Renal cortical epithelial cell (primary cell): ENCODE data around the gene MCU. TPM values are rescaled to one million over a fixed set of nuclear protein-coding genes. Genes with fewer than 3 reads are reported as not detected.
A peak's percentile ranks its signal among the peaks of the same experiment; 100 is the strongest.
"Not testable (repeated sequence)": the region's sequence is repeated elsewhere in the genome, so short reads cannot be mapped to it uniquely, and the experiment has no call there.

ENCODE experiments used
- DNase-seq: peaks from one replicate; pipeline ENCODE4 v3.0.0-alpha.2; 2011; ENCODE audit warnings: low read depth
- total RNA-seq: library from RNA; depleted of rRNA; stranded (reverse); fragments of >200 nt; gene quantifications from 2 replicates; pipeline ENCODE4 v1.2.3, GENCODE V29; 2014

The MCU gene
- total RNA-seq, 1 donor from 2014 or later = 47.2 TPM

GRCh38 chr10:72762042-72762441, 70.1 kb downstream of the MCU start:
- DNase-seq = no peak

- DNase-seq = no peak
Observed at GRCh38 chr10:72763201-72763600, 71.3 kb downstream of the MCU start.

- peak; percentile 95 for DNase-seq
Observed at GRCh38 chr10:72764151-72764550, 72.2 kb downstream of the MCU start.

DNA sequence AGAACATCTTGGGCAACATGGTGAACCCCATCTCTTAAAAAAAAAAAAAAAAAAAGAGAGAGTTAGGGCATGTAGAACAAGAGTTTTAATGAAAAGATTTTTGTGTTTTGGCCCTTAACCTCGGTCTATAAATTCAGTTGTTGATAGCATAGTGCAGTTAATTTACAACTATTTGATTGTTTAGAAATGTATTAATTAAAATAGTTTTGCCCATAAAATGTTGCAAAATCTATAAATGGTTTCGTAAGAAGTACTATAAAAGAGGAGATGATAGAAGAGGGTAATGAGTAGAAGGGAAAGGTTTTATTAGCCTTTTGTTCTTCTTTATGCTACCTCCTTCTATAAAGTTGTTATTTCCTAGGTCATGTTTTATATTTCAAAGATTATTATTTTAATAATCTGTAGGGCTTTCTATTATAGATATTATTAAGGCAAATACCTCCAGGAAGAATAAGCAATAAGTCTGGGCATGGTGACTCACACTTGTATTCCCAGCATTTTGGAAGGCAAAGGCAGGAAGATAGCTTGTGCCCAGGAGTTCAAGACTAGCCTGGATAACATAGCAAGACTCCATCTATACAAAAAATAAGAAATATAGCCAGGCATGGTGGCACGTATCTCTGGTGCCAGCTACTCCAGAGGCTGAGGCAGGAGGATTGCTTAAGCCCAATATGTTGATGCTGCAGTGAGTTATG, 73.3 kb downstream of the MCU start:
- peak; percentile 31 for DNase-seq

DNA sequence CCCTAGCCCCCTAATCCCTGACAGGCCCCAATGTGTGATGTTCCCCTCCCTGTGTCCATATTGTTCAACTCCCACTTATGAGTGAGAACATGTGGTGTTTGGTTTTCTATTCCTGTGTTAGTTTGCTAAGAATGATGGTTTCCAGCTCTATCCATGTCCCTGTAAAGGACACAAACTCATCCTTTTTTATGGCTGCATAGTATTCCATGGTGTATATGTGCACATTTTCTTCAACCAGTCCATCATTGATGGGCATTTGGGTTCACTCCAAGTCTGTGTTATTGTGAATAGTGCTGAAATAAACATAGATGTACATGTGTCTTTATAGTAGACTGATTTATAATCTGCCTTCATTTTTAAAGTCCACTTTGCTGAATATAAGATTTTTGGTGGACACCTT, 79.3 kb downstream of the MCU start:
- not testable (repeated sequence) for DNase-seq

DNA sequence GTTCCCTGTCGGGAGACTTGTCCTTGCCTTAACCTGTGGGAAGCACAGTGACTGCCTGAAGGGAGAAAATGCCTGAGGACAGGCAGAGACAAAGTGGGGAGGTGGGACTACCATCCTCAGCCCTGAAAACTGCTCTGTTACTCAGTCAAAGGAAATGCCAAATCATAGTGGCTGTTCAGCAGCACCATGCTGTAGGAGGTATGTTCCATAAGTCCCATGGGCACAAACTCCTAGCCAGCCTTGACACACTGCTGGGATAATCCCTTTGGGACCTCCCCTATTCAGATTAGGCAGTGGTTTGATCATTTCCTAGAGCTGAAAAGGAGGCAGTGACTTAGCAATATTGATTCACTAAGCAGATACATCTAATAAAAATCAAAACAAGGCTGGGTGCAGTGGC, 80.1 kb downstream of the MCU start:
- no peak for DNase-seq

DNA sequence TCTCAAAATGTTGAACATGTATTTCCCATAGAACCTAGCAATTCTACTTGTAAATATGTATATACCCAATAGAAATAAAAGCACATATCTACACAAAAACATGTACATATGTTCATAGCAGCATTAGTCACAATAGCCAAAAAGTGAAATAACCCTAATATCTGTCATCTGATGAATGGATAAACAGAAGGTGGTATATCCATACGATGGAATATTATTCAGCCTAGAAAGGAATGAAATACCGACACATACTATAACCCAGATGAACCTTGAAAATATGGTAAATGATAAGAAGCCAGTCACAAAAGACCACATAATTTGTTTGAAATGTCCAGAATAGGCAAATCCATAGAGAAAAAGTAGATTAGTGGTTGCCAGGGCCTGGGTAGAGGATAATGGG, 87.9 kb downstream of the MCU start:
- DNase-seq = no peak

DNA sequence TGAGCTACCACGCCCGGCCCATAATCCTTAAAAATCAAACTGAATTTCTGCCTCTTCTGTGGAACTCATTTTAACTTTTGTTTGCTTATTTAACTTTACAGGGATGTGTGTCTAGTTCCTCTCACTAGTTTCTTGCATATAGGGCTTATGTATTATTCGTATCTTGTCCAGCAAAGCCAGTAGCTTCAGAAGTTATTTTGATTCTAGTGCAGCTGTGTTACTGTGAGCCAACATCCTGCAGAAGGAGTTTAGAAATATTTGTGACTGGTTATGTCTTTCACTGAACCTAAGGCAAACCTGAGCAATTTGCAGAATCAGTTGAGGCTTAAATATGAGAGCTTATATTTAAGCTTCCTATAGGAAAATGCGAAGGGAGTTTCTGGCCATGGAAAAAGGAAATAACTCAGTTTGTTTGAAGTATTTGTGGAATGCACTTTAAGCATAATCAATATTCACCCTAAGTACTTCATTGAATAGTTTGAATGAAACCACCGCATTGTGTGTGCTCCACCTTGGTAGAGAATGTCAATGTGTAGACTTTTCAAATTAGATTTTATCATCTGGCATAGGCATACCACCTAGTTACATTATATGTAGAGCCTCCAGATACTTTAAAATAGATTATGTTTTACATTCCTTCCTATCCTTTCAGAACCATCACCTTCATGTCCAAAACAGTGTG, 90.8 kb downstream of the MCU start:
- no peak for DNase-seq

DNA sequence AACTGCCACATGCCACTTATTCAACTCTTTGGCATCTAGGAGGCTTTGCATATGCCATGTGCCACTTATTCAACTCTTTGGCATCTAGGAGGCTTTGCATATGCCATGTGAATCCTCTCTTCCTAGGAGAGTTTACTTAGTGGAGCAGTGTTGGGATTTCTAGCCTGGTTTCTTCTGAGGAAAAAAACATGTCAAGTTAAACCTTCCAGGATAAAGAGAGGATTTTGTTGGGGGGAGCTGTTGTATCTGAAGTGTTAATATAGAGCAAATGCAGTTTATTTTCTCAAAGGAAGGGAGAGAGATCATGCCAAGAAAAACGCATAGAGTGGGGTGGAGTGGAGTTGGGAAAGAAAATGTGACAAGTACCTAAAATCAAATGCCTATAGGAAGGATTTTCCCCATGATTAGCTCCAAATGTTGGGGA, 91.5 kb downstream of the MCU start:
- DNase-seq = peak; percentile 34

DNA sequence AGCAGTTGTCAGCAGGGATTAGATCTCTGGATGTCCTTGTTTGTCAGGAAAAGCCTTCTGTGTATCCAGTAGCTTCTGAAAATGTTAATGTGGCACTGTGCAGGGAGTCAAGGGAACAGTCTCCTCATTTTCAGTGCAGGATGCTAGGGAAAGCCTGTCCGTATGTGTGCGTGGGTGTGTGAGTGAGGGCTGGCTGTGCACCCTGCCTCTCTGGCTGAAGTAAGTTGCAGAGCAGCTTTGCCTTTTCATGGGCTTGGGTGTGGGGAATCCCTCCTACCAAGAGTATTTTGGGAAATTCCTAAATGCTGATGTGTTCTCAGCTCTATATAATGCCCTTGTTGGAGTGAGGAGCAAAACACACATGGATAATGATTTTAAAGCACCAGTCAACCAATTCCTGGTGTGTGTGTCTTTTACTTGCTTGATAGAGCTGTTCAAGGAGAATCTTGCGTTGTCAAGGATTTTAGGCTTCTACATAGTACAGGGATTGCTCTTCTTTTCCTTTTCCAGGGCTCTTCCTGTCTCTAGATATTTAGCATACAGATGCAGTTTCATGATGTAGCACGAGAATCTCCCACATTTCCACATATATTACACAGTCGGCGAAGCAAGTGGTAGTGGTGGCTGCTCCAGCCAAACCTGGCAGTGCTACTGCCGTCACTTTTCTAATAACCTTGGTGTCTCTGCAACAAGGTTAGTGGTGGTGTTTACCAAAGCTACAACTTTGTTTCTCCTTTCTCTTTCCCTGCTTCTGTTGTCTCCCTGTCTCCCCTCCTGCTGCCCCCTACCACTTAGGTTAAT, 92.8 kb downstream of the MCU start:
- DNase-seq = peak; percentile 57

- DNase-seq = no peak
Observed at GRCh38 chr10:72785409-72785808, 93.5 kb downstream of the MCU start.

- DNase-seq = no peak
Observed at GRCh38 chr10:72790216-72790990, 98.5 kb downstream of the MCU start.

GRCh38 chr10:72792288-72792687, 100.3 kb downstream of the MCU start:
- DNase-seq = no peak

GRCh38 chr10:72793752-72794151, 101.8 kb downstream of the MCU start:
- DNase-seq = no peak

DNA sequence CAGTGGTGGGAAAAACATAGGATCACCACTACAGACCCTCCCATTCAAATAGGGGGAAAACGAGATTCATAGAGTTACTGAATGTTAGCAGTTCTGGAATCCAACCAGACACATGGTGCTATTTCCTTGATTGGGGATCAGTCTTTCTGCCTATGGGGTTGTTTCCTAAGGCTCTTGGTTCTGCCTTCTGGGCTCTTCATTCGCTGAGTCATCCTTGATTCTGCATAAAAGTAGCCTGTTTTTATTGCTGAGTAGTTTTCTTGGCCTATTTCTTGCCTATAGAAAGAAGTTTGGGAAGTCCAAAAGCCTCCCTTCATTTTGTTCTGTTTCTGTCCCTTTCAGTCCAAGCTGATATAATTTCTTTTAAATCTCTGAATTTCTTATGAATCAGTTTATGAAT, 102.3 kb downstream of the MCU start:
- peak; percentile 60 for DNase-seq

- peak; percentile 26 for DNase-seq
Observed at GRCh38 chr10:72796042-72796441, 104.1 kb downstream of the MCU start.

DNA sequence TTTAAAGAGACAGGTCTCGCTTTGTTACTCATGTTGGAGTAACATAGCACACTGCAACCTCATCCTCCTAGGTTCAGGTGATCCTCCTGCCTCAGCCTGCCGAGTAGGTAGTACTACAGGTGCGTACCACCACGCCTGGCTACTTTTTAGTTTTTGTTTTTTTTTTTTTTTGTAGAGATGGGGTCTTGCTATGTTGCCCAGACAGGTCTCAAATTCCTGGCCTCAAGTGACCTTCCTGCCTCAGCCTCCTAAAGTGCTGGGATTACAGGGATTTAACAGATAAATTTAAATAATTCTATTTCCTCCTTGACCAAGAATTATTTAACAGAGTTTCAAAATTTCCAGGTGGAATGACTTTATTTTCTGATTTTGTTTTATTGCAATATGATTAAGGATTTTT, 104.6 kb downstream of the MCU start:
- no peak for DNase-seq

- no peak for DNase-seq
Observed at GRCh38 chr10:72800000-72800740, 108.2 kb downstream of the MCU start.

- no peak for DNase-seq
Observed at GRCh38 chr10:72800741-72801092, 108.8 kb downstream of the MCU start.

DNA sequence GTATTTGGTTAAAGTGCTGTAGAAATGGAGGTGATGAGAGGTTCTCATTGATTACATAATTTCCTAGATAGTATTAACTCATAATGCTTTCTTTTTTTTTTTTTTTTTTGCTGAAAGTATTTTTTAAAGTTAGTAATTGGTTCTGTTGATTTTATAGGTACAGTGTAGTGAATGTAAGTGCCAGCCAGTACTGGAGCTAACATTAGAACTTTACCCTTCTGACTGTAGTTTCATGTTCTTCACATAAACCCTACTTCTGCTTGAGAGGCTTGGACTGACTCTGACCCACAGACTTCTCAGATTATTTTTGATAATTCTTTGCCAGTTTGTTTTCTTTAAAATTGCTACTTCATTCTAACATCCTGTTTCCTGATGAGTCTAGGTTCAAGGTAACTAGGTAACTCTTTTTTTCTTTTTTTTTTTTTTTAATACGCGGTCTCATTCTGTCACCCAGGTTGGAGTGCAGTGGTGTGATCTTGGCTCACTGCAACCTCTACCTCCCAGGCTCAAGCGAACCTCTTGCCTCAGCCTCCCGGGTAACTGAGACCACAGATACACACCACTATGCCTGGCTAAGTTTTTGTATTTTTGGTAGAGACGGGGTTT, 109.4 kb downstream of the MCU start:
- DNase-seq = no peak

GRCh38 chr10:72802332-72802731, 110.4 kb downstream of the MCU start:
- no peak for DNase-seq
